ENCODE results near the gene CAMSAP2.

CAMSAP2 gene

GRCh38 chr1:200856716-200857357 is 118.1 kb downstream of the CAMSAP2 start:
- Histone ChIP-seq H3K79me2 (ENCODE audit: insufficient read depth, low read length) (no peaks in the 10 kb centered on the region), H3K4me3 (ENCODE audit: low read depth, low read length, poor library complexity, severe bottlenecking) (no peak overlapping the region), H3K9me3 (ENCODE audit: low read length) (no peaks in the 10 kb centered on the region), H4K20me1 (ENCODE audit: insufficient read depth, low read length) (no peaks in the 10 kb centered on the region), H3K4me2 (ENCODE audit: low read length) (no peak overlapping the region), H3K36me3 (ENCODE audit: insufficient read depth, low read length) (no peaks in the 10 kb centered on the region), H3K27me3 (ENCODE audit: insufficient read depth, low read length) (no peaks in the 10 kb centered on the region), H3K9me2 (ENCODE audit: low read depth, low read length) (no peaks in the 10 kb centered on the region), H2AFZ (ENCODE audit: low read length) (no peak overlapping the region), H3K9ac (ENCODE audit: low read length) (no peak overlapping the region), H3K4me1 (ENCODE audit: insufficient read depth, low read length, severe bottlenecking) (no peaks in the 10 kb centered on the region), H3K27ac (ENCODE audit: low read depth, low read length, poor library complexity, severe bottlenecking) (no peak overlapping the region), H3F3A (ENCODE audit: insufficient read depth, low read length) (no peaks in the 10 kb centered on the region)
- TF ChIP-seq EZH2 (IDR thresholded peaks at IDR 0.05; ENCODE audit: borderline replicate concordance, low read length) (no peak), CTCF (IDR thresholded peaks at IDR 0.05; ENCODE audit: low read length) (no peak)

- Histone ChIP-seq H3K27me3 (ENCODE audit: insufficient read depth, low read length) (no peaks in the 10 kb centered on the region), H3K79me2 (ENCODE audit: insufficient read depth, low read length) (no peaks in the 10 kb centered on the region), H3K4me3 (ENCODE audit: low read depth, low read length, poor library complexity, severe bottlenecking) (no peak overlapping the region), H3K9ac (ENCODE audit: low read length) (no peak overlapping the region), H3K36me3 (ENCODE audit: insufficient read depth, low read length) (no peaks in the 10 kb centered on the region), H3K9me2 (ENCODE audit: low read depth, low read length) (no peaks in the 10 kb centered on the region), H3K4me1 (ENCODE audit: insufficient read depth, low read length, severe bottlenecking) (no peaks in the 10 kb centered on the region), H2AFZ (ENCODE audit: low read length) (no peak overlapping the region), H3K9me3 (ENCODE audit: low read length) (no peaks in the 10 kb centered on the region), H3K4me2 (ENCODE audit: low read length) (no peak overlapping the region), H3K27ac (ENCODE audit: low read depth, low read length, poor library complexity, severe bottlenecking) (no peak overlapping the region), H4K20me1 (ENCODE audit: insufficient read depth, low read length) (no peaks in the 10 kb centered on the region), H3F3A (ENCODE audit: insufficient read depth, low read length) (no peaks in the 10 kb centered on the region)
- TF ChIP-seq EZH2 (IDR thresholded peaks at IDR 0.05; ENCODE audit: borderline replicate concordance, low read length) (no peak), CTCF (IDR thresholded peaks at IDR 0.05; ENCODE audit: low read length) (no peak)
Measured at GRCh38 chr1:200857804-200858203, 119.1 kb downstream of the CAMSAP2 start.

GRCh38 chr1:200861937-200862647 is 123.4 kb downstream of the CAMSAP2 start:
- Histone ChIP-seq H3K9me3 (ENCODE audit: low read length) (no peaks in the 10 kb centered on the region), H2AFZ (ENCODE audit: low read length) (no peak overlapping the region), H4K20me1 (ENCODE audit: insufficient read depth, low read length) (no peaks in the 10 kb centered on the region), H3K27ac (ENCODE audit: low read depth, low read length, poor library complexity, severe bottlenecking) (no peak overlapping the region), H3K9ac (ENCODE audit: low read length) (no peak overlapping the region), H3K27me3 (ENCODE audit: insufficient read depth, low read length) (no peaks in the 10 kb centered on the region), H3K9me2 (ENCODE audit: low read depth, low read length) (no peaks in the 10 kb centered on the region), H3F3A (ENCODE audit: insufficient read depth, low read length) (no peaks in the 10 kb centered on the region), H3K4me1 (ENCODE audit: insufficient read depth, low read length, severe bottlenecking) (no peaks in the 10 kb centered on the region), H3K4me2 (ENCODE audit: low read length) (no peak overlapping the region), H3K36me3 (ENCODE audit: insufficient read depth, low read length) (no peaks in the 10 kb centered on the region), H3K4me3 (ENCODE audit: low read depth, low read length, poor library complexity, severe bottlenecking) (no peak overlapping the region), H3K79me2 (ENCODE audit: insufficient read depth, low read length) (no peaks in the 10 kb centered on the region)
- no peak for TF ChIP-seq EZH2 (IDR thresholded peaks at IDR 0.05; ENCODE audit: borderline replicate concordance, low read length)
- TF ChIP-seq CTCF (IDR thresholded peaks at IDR 0.05; ENCODE audit: low read length) = no peak
